ENCODE data around the gene GAL3ST2.

The GAL3ST2 gene

GRCh38 chr2:241846406-241846805, 69.8 kb downstream of the GAL3ST2 start:
- no peak for DNase-seq (ENCODE audit: low read depth)

- no peak for DNase-seq (ENCODE audit: low read depth)
Observed at GRCh38 chr2:241848761-241849615, 72.4 kb downstream of the GAL3ST2 start.

- no peak for DNase-seq (ENCODE audit: low read depth)
Observed at GRCh38 chr2:241849616-241850543, 73.3 kb downstream of the GAL3ST2 start.

- no peak for DNase-seq (ENCODE audit: low read depth)
Observed at GRCh38 chr2:241850544-241851324, 74.1 kb downstream of the GAL3ST2 start.

GRCh38 chr2:241851325-241852115, 74.9 kb downstream of the GAL3ST2 start:
- DNase-seq (ENCODE audit: low read depth) = no peak

GRCh38 chr2:241852116-241852980, 75.7 kb downstream of the GAL3ST2 start:
- DNase-seq (ENCODE audit: low read depth) = no peak

GRCh38 chr2:241852981-241853631, 76.5 kb downstream of the GAL3ST2 start:
- DNase-seq (ENCODE audit: low read depth) = no peak

Data from fibroblast of the conjunctiva (primary cell).